GM23338 (cell line): ENCODE measurements around the gene FNDC8. TPM values are rescaled to one million over a fixed set of nuclear protein-coding genes. Genes with fewer than 3 reads are reported as not detected.
A peak's percentile ranks its signal among the peaks of the same experiment; 100 is the strongest.

Experiments used
- ATAC-seq: fragments of 200-7000 bp; cut with Tn5 transposase; 3 replicates; pipeline ENCODE4 v1.9.1; 2020
- DNase-seq: peaks from one replicate; pipeline ENCODE4 v3.0.0-alpha.2; 2015; ENCODE audit warnings: low spot score
- H2AFZ ChIP-seq: fragments of 200-600 bp; sonication (generic); 2 replicates; pipeline ENCODE4 v1.8.0; 2016; ENCODE audit warnings: antibody characterized with exemption, mild to moderate bottlenecking, moderate library complexity
- H3F3A ChIP-seq: fragments of 200-600 bp; sonication (generic); replicated peaks from 2 replicates; pipeline ENCODE4 v1.8.0; 2017; ENCODE audit warnings: antibody characterized with exemption, mixed run types, low read depth
- H3K27ac ChIP-seq: fragments of 200-600 bp; sonication (generic); 2 replicates; pipeline ENCODE4 v1.6.1; 2016; ENCODE audit warnings: low read depth
- H3K27me3 ChIP-seq: fragments of 200-600 bp; sonication (generic); 2 replicates; pipeline ENCODE4 v1.8.0; 2016; ENCODE audit warnings: mild to moderate bottlenecking, mixed run types, moderate library complexity; ENCODE audit not compliant: insufficient read depth
- H3K36me3 ChIP-seq: fragments of 200-600 bp; sonication (generic); 2 replicates; pipeline ENCODE4 v1.8.0; 2016; ENCODE audit warnings: mild to moderate bottlenecking; ENCODE audit not compliant: insufficient read depth
- H3K4me1 ChIP-seq: fragments of 200-600 bp; sonication (generic); 2 replicates; pipeline ENCODE4 v1.8.0; 2016; ENCODE audit warnings: mild to moderate bottlenecking, moderate library complexity; ENCODE audit not compliant: insufficient read depth
- H3K4me2 ChIP-seq: fragments of 200-600 bp; sonication (generic); 2 replicates; pipeline ENCODE4 v1.7.1; 2017; ENCODE audit warnings: mixed run types
- H3K4me3 ChIP-seq: fragments of 200-600 bp; sonication (generic); 2 replicates; pipeline ENCODE4 v1.6.1; 2016; ENCODE audit warnings: mixed run types
- H3K79me2 ChIP-seq: fragments of 200-600 bp; sonication (generic); replicated peaks from 2 replicates; pipeline ENCODE4 v1.8.0; 2017; ENCODE audit warnings: mild to moderate bottlenecking; ENCODE audit not compliant: insufficient read depth
- H3K9me2 ChIP-seq: fragments of 200-600 bp; sonication (generic); 2 replicates; pipeline ENCODE4 v1.8.0; 2017; ENCODE audit not compliant: insufficient read depth
- H4K20me1 ChIP-seq: fragments of 200-600 bp; sonication (generic); replicated peaks from 2 replicates; pipeline ENCODE4 v1.8.0; 2017; ENCODE audit warnings: mild to moderate bottlenecking; ENCODE audit not compliant: insufficient read depth
- H3K27ac Mint-ChIP-seq: 2 replicates; pipeline ENCODE4 v1.8.0; 2020; ENCODE audit warnings: inconsistent platforms, mild to moderate bottlenecking, moderate library complexity, mixed read lengths
- H3K27me3 Mint-ChIP-seq: 3 replicates; pipeline ENCODE4 v1.8.0; 2022; ENCODE audit warnings: low read depth, mild to moderate bottlenecking, moderate library complexity, mixed read lengths, inconsistent platforms; ENCODE audit not compliant: insufficient read depth, poor library complexity
- H3K36me3 Mint-ChIP-seq: 3 replicates; pipeline ENCODE4 v1.8.0; 2021; ENCODE audit warnings: low read depth, mild to moderate bottlenecking, inconsistent platforms, moderate library complexity, mixed read lengths
- H3K4me1 Mint-ChIP-seq: 3 replicates; pipeline ENCODE4 v1.8.0; 2020; ENCODE audit warnings: mild to moderate bottlenecking, inconsistent platforms, mixed read lengths
- H3K4me3 Mint-ChIP-seq: 3 replicates; pipeline ENCODE4 v1.8.0; 2021; ENCODE audit warnings: moderate library complexity, mild to moderate bottlenecking, inconsistent platforms, mixed read lengths
- H3K9me3 Mint-ChIP-seq: 3 replicates; pipeline ENCODE4 v1.8.0; 2020; ENCODE audit warnings: moderate library complexity, mild to moderate bottlenecking, inconsistent platforms, mixed read lengths
- CREB1 ChIP-seq: fragments of 250-450 bp; sonication (Bioruptor Pico); IDR thresholded peaks from 2 replicates; pipeline ENCODE4 v1.5.0; 2020; ENCODE audit warnings: low read depth, mild to moderate bottlenecking, moderate library complexity
- CTCF ChIP-seq, 2 experiments: fragments of 200-600 bp in 1 of 2; sonication (generic) in 1 of 2; conservative IDR thresholded peaks; 2 replicates each; pipeline versions ENCODE4 v1.5.1 to v1.6.1; 2016 to 2017; ENCODE audit warnings: antibody characterized with exemption in 2 of 2, low read depth in 2 of 2, mild to moderate bottlenecking in 2 of 2, moderate library complexity in 1 of 2
- ETS1 ChIP-seq: IDR thresholded peaks from 2 replicates; pipeline ENCODE4 v1.6.1; 2016; ENCODE audit warnings: antibody characterized with exemption
- EZH2 ChIP-seq: fragments of 200-600 bp; sonication (generic); IDR thresholded peaks from one replicate; pipeline ENCODE4 v1.8.0; 2017; ENCODE audit warnings: antibody characterized with exemption, mild to moderate bottlenecking, low read depth; ENCODE audit not compliant: unreplicated experiment
- JUNB ChIP-seq: IDR thresholded peaks from one replicate; pipeline ENCODE4 v1.6.1; 2016; ENCODE audit warnings: antibody characterized with exemption; ENCODE audit not compliant: unreplicated experiment
- POLR2AphosphoS5 ChIP-seq: IDR thresholded peaks from 2 replicates; pipeline ENCODE4 v1.6.1; 2016; ENCODE audit warnings: antibody characterized with exemption, low read depth
- REST ChIP-seq: IDR thresholded peaks from one replicate; pipeline ENCODE4 v1.6.1; 2018; ENCODE audit warnings: antibody characterized with exemption; ENCODE audit not compliant: unreplicated experiment
- STAT1 ChIP-seq: IDR thresholded peaks from one replicate; pipeline ENCODE4 v1.6.1; 2016; ENCODE audit warnings: antibody characterized with exemption; ENCODE audit not compliant: unreplicated experiment
- ZNF114 ChIP-seq: fragments of 250-450 bp; sonication (Bioruptor Pico); IDR thresholded peaks from 2 replicates; pipeline ENCODE4 v1.5.0; 2020; ENCODE audit warnings: mild to moderate bottlenecking, moderate library complexity
- ZNF462 ChIP-seq: fragments of 250-450 bp; sonication (Bioruptor Pico); IDR thresholded peaks from 2 replicates; pipeline ENCODE4 v1.5.0; 2020; ENCODE audit warnings: mild to moderate bottlenecking, moderate library complexity
- polyA plus RNA-seq: library from polyadenylated mRNA; unstranded; fragments of >200 nt; fragmentation: Nextera tagmentation; extraction: Ambion mirVana; gene quantifications from 2 replicates; pipeline ENCODE4 v1.2.1, GENCODE V29; 2016
- total RNA-seq: library from RNA; depleted of rRNA; stranded (reverse); fragments of >200 nt; shearing (Covaris generic); gene quantifications from 2 replicates; pipeline ENCODE4 v1.2.3, GENCODE V29; 2014

The FNDC8 gene
- total and polyA plus RNA-seq, 2 experiments from 2014 or later = not detected

GRCh38 chr17:35163886-35164285, 42.5 kb downstream of the FNDC8 start:
- no peak overlapping the region for H3K27ac ChIP-seq
- Mint-ChIP-seq H3K36me3 (no peaks in the 10 kb centered on the region), H3K9me3 (no peaks in the 10 kb centered on the region), H3K27ac (no peak overlapping the region), H3K27me3 (peaks cover 6% of the 10 kb centered on the region), H3K4me3 (no peak overlapping the region), H3K4me1 (peaks cover 7% of the 10 kb centered on the region)
- no peak overlapping the region for H3K4me2 ChIP-seq
- H3K36me3 ChIP-seq = no peaks in the 10 kb centered on the region
- no peaks in the 10 kb centered on the region for H3K27me3 ChIP-seq
- DNase-seq (no peak), ATAC-seq (no peak)
- no peak for TF ChIP-seq JUNB
- H3K4me3 ChIP-seq = no peak overlapping the region
- H3K4me1 ChIP-seq = peaks cover 3% of the 10 kb centered on the region; the same call in 1 of the 2 replicates
- 0 out of 2 replicates have a peak overlapping the region, but pooled peaks have one; percentile 28 for H2AFZ ChIP-seq
- no peaks in the 10 kb centered on the region for H3K79me2 ChIP-seq
- no peaks in the 10 kb centered on the region for H3K9me2 ChIP-seq
- no peaks in the 10 kb centered on the region for H4K20me1 ChIP-seq
- no peaks in the 10 kb centered on the region for H3F3A ChIP-seq

- H3K4me1 Mint-ChIP-seq = peaks cover 7% of the 10 kb centered on the region
- H4K20me1 ChIP-seq = no peaks in the 10 kb centered on the region
- no peaks in the 10 kb centered on the region for H3K36me3 ChIP-seq
- H3K4me1 ChIP-seq = peaks cover 3% of the 10 kb centered on the region; the same call in 1 of the 2 replicates
- H3K27me3 ChIP-seq = no peaks in the 10 kb centered on the region
- DNase-seq (no peak), ATAC-seq (no peak)
- H2AFZ ChIP-seq = no peak overlapping the region
- no peaks in the 10 kb centered on the region for H3K9me3 Mint-ChIP-seq
- H3K4me2 ChIP-seq = no peak overlapping the region
- no peaks in the 10 kb centered on the region for H3K9me2 ChIP-seq
- H3K27me3 Mint-ChIP-seq = peaks cover 7% of the 10 kb centered on the region
- H3F3A ChIP-seq = no peaks in the 10 kb centered on the region
- H3K4me3 ChIP-seq = no peak overlapping the region
- no peak overlapping the region for H3K27ac Mint-ChIP-seq
- no peak overlapping the region for H3K4me3 Mint-ChIP-seq
- no peaks in the 10 kb centered on the region for H3K36me3 Mint-ChIP-seq
- H3K79me2 ChIP-seq = no peaks in the 10 kb centered on the region
- H3K27ac ChIP-seq = no peak overlapping the region
- TF ChIP-seq POLR2AphosphoS5 = no peak
- no peak for TF ChIP-seq ZNF114 (CRISPR knock-in tag)
- no peak for TF ChIP-seq CREB1 (CRISPR knock-in tag)
- TF ChIP-seq EZH2 = no peak
- no peak for TF ChIP-seq STAT1
- TF ChIP-seq REST = no peak
- TF ChIP-seq ETS1 = no peak
- no peak for TF ChIP-seq ZNF462
- TF ChIP-seq CTCF (conservative IDR thresholded peaks at IDR 0.05; ENCODE audit: low read depth in 2 of 2) = no peak
Observed at GRCh38 chr17:35164716-35165115, 43.3 kb downstream of the FNDC8 start.
